SU-DHL-6 (cell line): ENCODE results near the gene AFG1L.

Source experiments
- H2AFZ ChIP-seq: fragments of 200-600 bp; sonication (generic); 2 replicates; pipeline ENCODE4 v1.6.1; 2014; ENCODE audit warnings: low read depth, mild to moderate bottlenecking, moderate library complexity, mixed read lengths, antibody characterized with exemption, low read length; ENCODE audit not compliant: severe bottlenecking
- H3F3A ChIP-seq: fragments of 200-600 bp; shearing (Covaris generic); 2 replicates; pipeline ENCODE4 v1.6.0; 2016; ENCODE audit warnings: antibody characterized with exemption, mild to moderate bottlenecking; ENCODE audit not compliant: insufficient read depth
- H3K27ac ChIP-seq: fragments of 200-600 bp; sonication (generic); 2 replicates; pipeline ENCODE4 v1.5.1; 2016; ENCODE audit warnings: low read depth, mild to moderate bottlenecking, low read length, moderate library complexity, mixed read lengths
- H3K27me3 ChIP-seq: fragments of 200-600 bp; sonication (generic), shearing (Covaris generic); 2 replicates; pipeline ENCODE4 v1.6.0; 2014; ENCODE audit warnings: mild to moderate bottlenecking, low read length
- H3K36me3 ChIP-seq: fragments of 200-600 bp; sonication (generic); 2 replicates; pipeline ENCODE4 v1.6.1; 2014; ENCODE audit warnings: mild to moderate bottlenecking, low read length, mixed read lengths
- H3K4me2 ChIP-seq: fragments of 300-600, 200-600 bp; shearing (Covaris generic), sonication (generic); 2 replicates; pipeline ENCODE4 v1.6.0; 2014; ENCODE audit warnings: low read length, low read depth, mild to moderate bottlenecking; ENCODE audit not compliant: poor library complexity, severe bottlenecking
- H3K4me3 ChIP-seq: fragments of 200-600 bp; sonication (generic); 2 replicates; pipeline ENCODE4 v1.5.1; 2014; ENCODE audit warnings: antibody characterized with exemption, low read length, mild to moderate bottlenecking, mixed read lengths; ENCODE audit not compliant: insufficient read depth, poor library complexity, severe bottlenecking
- H3K79me2 ChIP-seq: fragments of 200-600 bp; sonication (generic); 2 replicates; pipeline ENCODE4 v1.6.1; 2014; ENCODE audit warnings: mild to moderate bottlenecking, low read length, moderate library complexity; ENCODE audit not compliant: insufficient read depth
- H3K9ac ChIP-seq: fragments of 200-600 bp; sonication (generic); 2 replicates; pipeline ENCODE4 v1.7.0; 2014; ENCODE audit warnings: mild to moderate bottlenecking, low read length
- H3K9me2 ChIP-seq: fragments of 200-600 bp; sonication (generic); replicated peaks from 2 replicates; pipeline ENCODE4 v1.6.1; 2014; ENCODE audit warnings: low read length; ENCODE audit not compliant: insufficient read depth
- H3K9me3 ChIP-seq: fragments of 200-600 bp; sonication (generic); 2 replicates; pipeline ENCODE4 v1.6.1; 2014; ENCODE audit warnings: low read length, mixed read lengths; ENCODE audit not compliant: insufficient read depth
- H4K20me1 ChIP-seq: fragments of 200-600 bp; sonication (generic); 2 replicates; pipeline ENCODE4 v1.6.1; 2014; ENCODE audit warnings: low read depth, mild to moderate bottlenecking, antibody characterized with exemption, low read length, moderate library complexity, mixed read lengths
- EZH2phosphoT487 ChIP-seq: fragments of 200-600 bp; sonication (generic), shearing (Covaris generic); conservative IDR thresholded peaks from 2 replicates; pipeline ENCODE4 v1.6.1; 2018; ENCODE audit warnings: mild to moderate bottlenecking, antibody characterized with exemption, low read length, moderate library complexity, mixed read lengths
- TF ChIP-seq, protein P1 (sequence below): fragments of 200-600 bp; sonication (generic); IDR thresholded peaks from one replicate; pipeline ENCODE4 v1.5.1; 2017; ENCODE audit warnings: antibody characterized with exemption, mild to moderate bottlenecking, low read length, moderate library complexity; ENCODE audit not compliant: insufficient read depth, poor library complexity, severe bottlenecking

Gene AFG1L

DNA sequence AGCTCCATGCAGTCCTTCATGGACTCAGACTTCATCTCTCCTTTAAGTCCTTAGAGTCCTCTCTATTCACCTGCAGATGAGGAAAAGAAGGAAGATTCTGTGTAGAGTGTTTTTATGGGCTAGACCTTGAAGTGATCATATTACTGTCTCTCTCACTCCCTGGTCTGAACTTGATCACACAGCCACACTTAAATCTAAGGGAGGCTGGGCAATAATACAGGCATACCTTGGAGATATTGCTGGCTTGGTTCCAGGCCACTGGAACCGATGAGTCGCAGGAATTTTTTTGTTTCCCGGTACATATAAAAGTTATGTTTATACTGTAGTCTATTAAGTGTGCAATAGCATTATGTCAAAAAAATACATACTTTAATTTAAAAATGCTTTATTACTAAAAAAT is 206.7 kb downstream of the AFG1L start:
- Histone ChIP-seq H3K27ac (no peak overlapping the region), H3K4me3 (no peak overlapping the region), H3K9me3 (no peaks in the 10 kb centered on the region), H3K79me2 (no peaks in the 10 kb centered on the region), H3K36me3 (no peaks in the 10 kb centered on the region), H3K27me3 (no peaks in the 10 kb centered on the region), H3K4me2 (no peak overlapping the region), H3K9me2 (no peaks in the 10 kb centered on the region), H2AFZ (no peak overlapping the region), H4K20me1 (no peaks in the 10 kb centered on the region), H3K9ac (no peak overlapping the region), H3F3A (no peaks in the 10 kb centered on the region)
- TF ChIP-seq, protein P1, sequence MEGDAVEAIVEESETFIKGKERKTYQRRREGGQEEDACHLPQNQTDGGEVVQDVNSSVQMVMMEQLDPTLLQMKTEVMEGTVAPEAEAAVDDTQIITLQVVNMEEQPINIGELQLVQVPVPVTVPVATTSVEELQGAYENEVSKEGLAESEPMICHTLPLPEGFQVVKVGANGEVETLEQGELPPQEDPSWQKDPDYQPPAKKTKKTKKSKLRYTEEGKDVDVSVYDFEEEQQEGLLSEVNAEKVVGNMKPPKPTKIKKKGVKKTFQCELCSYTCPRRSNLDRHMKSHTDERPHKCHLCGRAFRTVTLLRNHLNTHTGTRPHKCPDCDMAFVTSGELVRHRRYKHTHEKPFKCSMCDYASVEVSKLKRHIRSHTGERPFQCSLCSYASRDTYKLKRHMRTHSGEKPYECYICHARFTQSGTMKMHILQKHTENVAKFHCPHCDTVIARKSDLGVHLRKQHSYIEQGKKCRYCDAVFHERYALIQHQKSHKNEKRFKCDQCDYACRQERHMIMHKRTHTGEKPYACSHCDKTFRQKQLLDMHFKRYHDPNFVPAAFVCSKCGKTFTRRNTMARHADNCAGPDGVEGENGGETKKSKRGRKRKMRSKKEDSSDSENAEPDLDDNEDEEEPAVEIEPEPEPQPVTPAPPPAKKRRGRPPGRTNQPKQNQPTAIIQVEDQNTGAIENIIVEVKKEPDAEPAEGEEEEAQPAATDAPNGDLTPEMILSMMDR, result no peak
- TF ChIP-seq EZH2phosphoT487, result no peak

DNA sequence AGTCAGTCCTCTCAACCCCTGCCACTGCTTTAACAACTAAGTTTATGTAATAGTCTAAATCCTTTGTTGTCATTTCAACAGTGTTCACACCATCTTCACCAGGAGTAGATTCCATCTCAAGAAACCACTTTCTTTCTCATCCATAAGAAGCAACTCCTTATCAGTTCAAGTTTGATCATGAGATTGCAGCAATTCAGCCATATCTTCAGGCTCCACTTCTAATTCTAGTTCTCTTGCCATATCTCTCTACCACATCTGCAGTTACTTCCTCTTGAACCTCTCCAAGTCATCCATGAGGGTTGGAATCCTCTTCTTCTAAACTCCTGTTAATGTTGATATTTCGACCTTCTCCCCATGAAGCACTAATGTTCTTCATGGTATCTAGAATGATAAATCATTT is 208.0 kb downstream of the AFG1L start:
- Histone ChIP-seq H3K79me2 (no peaks in the 10 kb centered on the region), H4K20me1 (no peaks in the 10 kb centered on the region), H3K9ac (no peak overlapping the region), H3K4me2 (no peak overlapping the region), H3K4me3 (no peak overlapping the region), H3K36me3 (no peaks in the 10 kb centered on the region), H3K9me2 (no peaks in the 10 kb centered on the region), H2AFZ (no peak overlapping the region), H3K27me3 (no peaks in the 10 kb centered on the region), H3F3A (no peaks in the 10 kb centered on the region), H3K9me3 (no peaks in the 10 kb centered on the region), H3K27ac (no peak overlapping the region)
- TF ChIP-seq EZH2phosphoT487, result no peak
- TF ChIP-seq, protein P1, result no peak

DNA sequence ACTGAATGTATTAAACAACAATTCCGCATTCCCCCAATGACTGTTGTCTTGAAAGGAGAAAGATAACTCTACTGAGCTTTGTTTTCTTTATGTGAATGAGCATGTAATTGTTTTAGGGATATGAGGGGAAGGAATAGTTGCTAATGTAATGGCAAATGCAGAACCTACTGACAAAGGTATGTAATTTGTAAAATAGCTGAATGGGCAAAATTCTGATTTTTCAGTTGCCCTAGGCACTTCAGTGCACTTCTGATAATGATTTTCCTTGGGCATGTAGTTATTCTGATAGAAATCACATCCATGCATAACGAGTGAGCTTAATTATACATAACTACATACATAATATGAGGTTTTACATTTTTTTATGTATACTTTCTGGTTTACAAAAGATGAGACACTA is 212.5 kb downstream of the AFG1L start:
- TF ChIP-seq EZH2phosphoT487, result no peak
- no peak overlapping the region for H3K4me2 ChIP-seq
- H3F3A ChIP-seq, result no peaks in the 10 kb centered on the region
- H2AFZ ChIP-seq, result no peak overlapping the region
- no peak overlapping the region for H3K27ac ChIP-seq
- no peaks in the 10 kb centered on the region for H3K79me2 ChIP-seq
- H3K36me3 ChIP-seq, result no peaks in the 10 kb centered on the region
- H4K20me1 ChIP-seq, result no peaks in the 10 kb centered on the region
- no peak overlapping the region for H3K4me3 ChIP-seq
- no peaks in the 10 kb centered on the region for H3K27me3 ChIP-seq
- H3K9ac ChIP-seq, result no peak overlapping the region
- no peaks in the 10 kb centered on the region for H3K9me2 ChIP-seq
- H3K9me3 ChIP-seq, result no peaks in the 10 kb centered on the region

DNA sequence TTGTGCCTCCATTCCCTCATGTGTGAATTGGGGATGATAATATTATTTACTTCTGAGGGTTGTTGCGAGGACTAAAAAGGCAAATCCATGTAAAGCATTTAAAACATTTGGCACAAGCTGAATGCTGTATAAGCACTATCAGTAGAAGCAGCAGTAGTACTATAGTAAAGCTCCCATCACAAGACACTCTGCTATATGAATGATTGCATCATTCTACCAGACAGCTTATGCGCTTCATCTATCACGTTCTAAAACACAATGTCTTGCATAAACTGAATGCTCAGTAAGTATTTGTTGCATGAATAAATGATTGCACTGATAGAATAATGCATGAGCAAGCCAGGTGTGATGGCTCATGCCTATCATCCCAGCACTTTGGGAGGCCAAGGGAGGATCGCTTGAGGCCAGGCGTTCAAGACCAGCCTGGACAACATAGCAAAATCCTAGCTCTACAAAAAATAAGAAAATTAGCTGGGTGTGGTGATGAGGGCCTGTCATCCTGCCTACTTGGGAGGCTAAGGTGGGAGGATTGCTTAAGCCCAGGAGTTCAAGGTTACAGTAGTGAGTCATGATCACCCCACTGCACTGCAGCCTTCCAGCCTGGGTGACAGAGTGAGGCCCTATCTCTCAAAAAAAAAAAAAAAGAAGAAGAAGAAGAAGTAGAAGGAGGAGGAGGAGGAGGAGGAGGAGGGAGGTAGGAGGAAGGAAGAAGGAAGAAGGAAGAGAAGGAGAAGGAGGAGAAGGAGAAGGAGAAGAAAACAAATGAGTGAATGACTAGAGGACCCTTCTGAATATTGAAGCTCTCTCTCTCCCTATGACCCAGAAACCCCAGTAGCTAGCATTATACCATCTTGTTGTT is 215.8 kb downstream of the AFG1L start:
- Histone ChIP-seq H3K9me3 (no peaks in the 10 kb centered on the region), H3K9ac (no peak overlapping the region), H3K4me2 (no peak overlapping the region), H3K27ac (no peak overlapping the region), H3K79me2 (no peaks in the 10 kb centered on the region), H3K9me2 (no peaks in the 10 kb centered on the region), H3K4me3 (no peak overlapping the region), H3K36me3 (no peaks in the 10 kb centered on the region), H4K20me1 (no peaks in the 10 kb centered on the region), H3F3A (no peaks in the 10 kb centered on the region), H3K27me3 (no peaks in the 10 kb centered on the region), H2AFZ (no peak overlapping the region)
- TF ChIP-seq, protein P1, result no peak
- TF ChIP-seq EZH2phosphoT487, result no peak
